Islet precursor cell (in vitro differentiated cells): ENCODE measurements around the gene TSC22D1.

Experiments used
- DNase-seq: peaks from one replicate; pipeline ENCODE4 v3.0.0-alpha.2; 2018

Gene TSC22D1

GRCh38 chr13:44400736-44401135 lies 175.4 kb downstream of the TSC22D1 start:
- no peak for DNase-seq

GRCh38 chr13:44399074-44399473 lies 177.1 kb downstream of the TSC22D1 start:
- DNase-seq: peak; percentile 37

- peak; percentile 30 for DNase-seq
Measured at GRCh38 chr13:44398606-44399005, 177.5 kb downstream of the TSC22D1 start.

GRCh38 chr13:44397766-44398223 lies 178.3 kb downstream of the TSC22D1 start:
- DNase-seq: peak; percentile 53

GRCh38 chr13:44396701-44397580 lies 179.2 kb downstream of the TSC22D1 start:
- DNase-seq: peak; percentile 93

- DNase-seq: peak; percentile 34
Measured at GRCh38 chr13:44395976-44396694, 180.0 kb downstream of the TSC22D1 start.

- DNase-seq: peak; percentile 41
Measured at GRCh38 chr13:44394658-44395057, 181.5 kb downstream of the TSC22D1 start.

- DNase-seq: no peak
Measured at GRCh38 chr13:44393391-44393790, 182.7 kb downstream of the TSC22D1 start.

GRCh38 chr13:44389876-44390275 lies 186.3 kb downstream of the TSC22D1 start:
- DNase-seq: no peak

GRCh38 chr13:44389060-44389666 lies 187.0 kb downstream of the TSC22D1 start:
- DNase-seq: no peak

- DNase-seq: peak; percentile 95
Measured at GRCh38 chr13:44388427-44389059, 187.6 kb downstream of the TSC22D1 start.

GRCh38 chr13:44386913-44387556 lies 189.1 kb downstream of the TSC22D1 start:
- peak; percentile 87 for DNase-seq

GRCh38 chr13:44385847-44386246 lies 190.3 kb downstream of the TSC22D1 start:
- DNase-seq: no peak

- no peak for DNase-seq
Measured at GRCh38 chr13:44385401-44385800, 190.7 kb downstream of the TSC22D1 start.

- no peak for DNase-seq
Measured at GRCh38 chr13:44384778-44385177, 191.4 kb downstream of the TSC22D1 start.

- DNase-seq: no peak
Measured at GRCh38 chr13:44383945-44384344, 192.2 kb downstream of the TSC22D1 start.

- no peak for DNase-seq
Measured at GRCh38 chr13:44382635-44383145, 193.4 kb downstream of the TSC22D1 start.
